Measurements from ENCODE around the gene CLIC4.

GRCh38 chr1:24793447-24794129 lies 48.3 kb downstream of the CLIC4 start:
- no peak for TF ChIP-seq NR2C1 (IDR thresholded peaks at IDR 0.05)
- TF ChIP-seq CTCF (IDR thresholded peaks at IDR 0.05 in 2 of 3, conservative IDR thresholded peaks at IDR 0.05 in 1 of 3; ENCODE audit: control insufficient read depth in 2 of 3, extremely low read depth in 1 of 3, insufficient read depth in 1 of 3, low read depth in 3 of 3, low read length in 3 of 3) = no peak
- TF ChIP-seq NFYA (IDR thresholded peaks at IDR 0.05; ENCODE audit: borderline replicate concordance, low read depth, low read length) = no peak
